ENCODE results near the gene PIGR.

DNA sequence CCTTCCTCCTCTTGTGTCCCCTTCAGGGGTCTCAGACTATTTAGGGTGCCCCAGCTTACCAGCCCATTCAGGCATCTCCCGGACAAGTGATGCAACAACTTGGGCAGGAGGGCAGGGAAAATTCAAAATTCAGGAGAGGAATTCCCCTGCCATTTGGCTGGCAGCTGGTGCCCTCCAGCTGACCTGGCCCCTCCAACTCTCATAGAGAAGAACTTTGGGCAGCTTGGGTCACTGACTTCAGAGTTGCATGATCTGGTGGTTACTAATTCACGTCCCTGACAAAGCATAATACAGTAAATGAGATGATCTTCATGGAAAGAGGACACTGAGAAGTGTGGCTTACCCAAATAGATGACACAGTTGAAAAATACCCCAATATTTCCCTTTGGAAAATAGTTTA lies 24.2 kb upstream of the PIGR start, which contains the start of gene FCAMR:
- TF ChIP-seq, protein P1, sequence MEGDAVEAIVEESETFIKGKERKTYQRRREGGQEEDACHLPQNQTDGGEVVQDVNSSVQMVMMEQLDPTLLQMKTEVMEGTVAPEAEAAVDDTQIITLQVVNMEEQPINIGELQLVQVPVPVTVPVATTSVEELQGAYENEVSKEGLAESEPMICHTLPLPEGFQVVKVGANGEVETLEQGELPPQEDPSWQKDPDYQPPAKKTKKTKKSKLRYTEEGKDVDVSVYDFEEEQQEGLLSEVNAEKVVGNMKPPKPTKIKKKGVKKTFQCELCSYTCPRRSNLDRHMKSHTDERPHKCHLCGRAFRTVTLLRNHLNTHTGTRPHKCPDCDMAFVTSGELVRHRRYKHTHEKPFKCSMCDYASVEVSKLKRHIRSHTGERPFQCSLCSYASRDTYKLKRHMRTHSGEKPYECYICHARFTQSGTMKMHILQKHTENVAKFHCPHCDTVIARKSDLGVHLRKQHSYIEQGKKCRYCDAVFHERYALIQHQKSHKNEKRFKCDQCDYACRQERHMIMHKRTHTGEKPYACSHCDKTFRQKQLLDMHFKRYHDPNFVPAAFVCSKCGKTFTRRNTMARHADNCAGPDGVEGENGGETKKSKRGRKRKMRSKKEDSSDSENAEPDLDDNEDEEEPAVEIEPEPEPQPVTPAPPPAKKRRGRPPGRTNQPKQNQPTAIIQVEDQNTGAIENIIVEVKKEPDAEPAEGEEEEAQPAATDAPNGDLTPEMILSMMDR (IDR thresholded peaks at IDR 0.05), result no peak
- TF ChIP-seq POLR2A (IDR thresholded peaks at IDR 0.05), result no peak

Measured in adrenal gland (tissue), 5 donors.